Endothelial cell (in vitro differentiated cells): ENCODE results near the gene SRRM4. TPM values are rescaled to one million over a fixed set of nuclear protein-coding genes. Genes with fewer than 3 reads are reported as not detected.

ENCODE experiments used
- DNase-seq: peaks from one replicate; pipeline ENCODE4 v3.0.0; 2021; ENCODE audit warnings: low spot score
- H3K27ac Mint-ChIP-seq: one replicate; pipeline ENCODE4 v1.8.0; 2021; ENCODE audit warnings: mixed read lengths, inconsistent platforms; ENCODE audit not compliant: unreplicated experiment
- H3K27me3 Mint-ChIP-seq: one replicate; pipeline ENCODE4 v1.8.0; 2021; ENCODE audit warnings: mild to moderate bottlenecking, moderate library complexity, mixed read lengths, inconsistent platforms; ENCODE audit not compliant: unreplicated experiment
- H3K36me3 Mint-ChIP-seq: one replicate; pipeline ENCODE4 v1.8.0; 2021; ENCODE audit warnings: mild to moderate bottlenecking, low read depth, mixed read lengths, inconsistent platforms; ENCODE audit not compliant: unreplicated experiment
- H3K4me1 Mint-ChIP-seq: one replicate; pipeline ENCODE4 v1.8.0; 2021; ENCODE audit warnings: mild to moderate bottlenecking, mixed read lengths, inconsistent platforms; ENCODE audit not compliant: unreplicated experiment
- H3K4me3 Mint-ChIP-seq: one replicate; pipeline ENCODE4 v1.8.0; 2021; ENCODE audit warnings: mild to moderate bottlenecking, mixed read lengths, inconsistent platforms; ENCODE audit not compliant: unreplicated experiment
- H3K9me3 Mint-ChIP-seq: one replicate; pipeline ENCODE4 v1.8.0; 2021; ENCODE audit warnings: mixed read lengths, inconsistent platforms; ENCODE audit not compliant: unreplicated experiment
- total RNA-seq: library from RNA; stranded (reverse); fragmentation: NEBNext Ultra II Directional; extraction: Animal tissue kit (Norgen Biotek cat#: 25700); gene quantifications from one replicate; pipeline ENCODE4 v1.2.1, GENCODE V29; 2021; ENCODE audit not compliant: unreplicated experiment
- TF ChIP-seq, protein P1 (sequence below): fragments of 200-600 bp; sonication (generic); IDR thresholded peaks from one replicate; pipeline ENCODE4 v1.5.0; 2021; ENCODE audit warnings: antibody characterized with exemption; ENCODE audit not compliant: unreplicated experiment

Gene SRRM4
- total RNA-seq, 1 donor from 2014 or later: 3.6 TPM

DNA sequence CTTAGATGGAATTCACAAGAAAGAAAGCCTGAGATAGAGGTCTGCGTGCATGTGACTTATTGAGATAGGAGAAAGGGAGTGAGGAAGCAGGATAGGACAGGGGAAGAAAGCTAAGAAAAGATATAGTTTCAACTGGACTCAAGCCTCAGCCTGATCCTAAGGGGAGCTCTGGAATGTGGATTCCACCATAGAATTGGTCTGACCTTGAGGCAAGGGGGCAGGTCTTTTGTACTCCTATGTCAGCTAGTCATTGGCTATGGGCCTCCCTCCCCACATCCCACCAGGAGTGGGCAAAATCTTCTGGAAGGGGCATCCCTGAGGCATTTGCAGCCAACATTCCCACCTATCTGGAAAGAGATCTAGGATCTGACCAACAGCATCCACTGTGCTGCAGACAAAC, 108.9 kb downstream of the SRRM4 start:
- TF ChIP-seq, protein P1, sequence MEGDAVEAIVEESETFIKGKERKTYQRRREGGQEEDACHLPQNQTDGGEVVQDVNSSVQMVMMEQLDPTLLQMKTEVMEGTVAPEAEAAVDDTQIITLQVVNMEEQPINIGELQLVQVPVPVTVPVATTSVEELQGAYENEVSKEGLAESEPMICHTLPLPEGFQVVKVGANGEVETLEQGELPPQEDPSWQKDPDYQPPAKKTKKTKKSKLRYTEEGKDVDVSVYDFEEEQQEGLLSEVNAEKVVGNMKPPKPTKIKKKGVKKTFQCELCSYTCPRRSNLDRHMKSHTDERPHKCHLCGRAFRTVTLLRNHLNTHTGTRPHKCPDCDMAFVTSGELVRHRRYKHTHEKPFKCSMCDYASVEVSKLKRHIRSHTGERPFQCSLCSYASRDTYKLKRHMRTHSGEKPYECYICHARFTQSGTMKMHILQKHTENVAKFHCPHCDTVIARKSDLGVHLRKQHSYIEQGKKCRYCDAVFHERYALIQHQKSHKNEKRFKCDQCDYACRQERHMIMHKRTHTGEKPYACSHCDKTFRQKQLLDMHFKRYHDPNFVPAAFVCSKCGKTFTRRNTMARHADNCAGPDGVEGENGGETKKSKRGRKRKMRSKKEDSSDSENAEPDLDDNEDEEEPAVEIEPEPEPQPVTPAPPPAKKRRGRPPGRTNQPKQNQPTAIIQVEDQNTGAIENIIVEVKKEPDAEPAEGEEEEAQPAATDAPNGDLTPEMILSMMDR: no peak
- Mint-ChIP-seq H3K36me3 (no peaks in the 10 kb centered on the region), H3K4me1 (no peaks in the 10 kb centered on the region), H3K9me3 (no peaks in the 10 kb centered on the region), H3K27me3 (peaks cover 7% of the 10 kb centered on the region), H3K4me3 (no peak overlapping the region), H3K27ac (no peak overlapping the region)
- no peak for DNase-seq

DNA sequence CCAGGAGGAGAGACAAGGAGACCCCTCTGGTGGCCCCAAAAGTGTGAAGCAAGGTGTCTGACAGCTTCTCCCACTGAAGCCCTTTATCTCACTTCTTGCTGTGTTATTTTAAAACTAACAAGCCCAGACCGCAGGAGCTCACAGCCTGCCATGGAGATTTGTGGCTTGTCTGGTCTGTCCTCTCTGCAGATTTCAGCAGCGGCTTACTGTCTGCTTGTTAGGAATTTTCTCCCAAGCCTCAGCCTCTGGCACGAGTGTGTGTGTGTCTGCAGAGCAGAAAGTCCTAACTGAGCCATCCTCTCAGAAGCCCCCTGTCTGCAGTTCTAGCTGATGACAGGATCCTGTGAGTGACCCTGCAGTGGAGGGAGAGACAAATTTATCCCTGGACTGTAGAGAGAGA, 109.5 kb downstream of the SRRM4 start:
- H3K27me3 Mint-ChIP-seq: peaks cover 7% of the 10 kb centered on the region
- H3K36me3 Mint-ChIP-seq: no peaks in the 10 kb centered on the region
- no peaks in the 10 kb centered on the region for H3K9me3 Mint-ChIP-seq
- no peak for DNase-seq
- TF ChIP-seq, protein P1: no peak
- no peaks in the 10 kb centered on the region for H3K4me1 Mint-ChIP-seq
- no peak overlapping the region for H3K4me3 Mint-ChIP-seq
- H3K27ac Mint-ChIP-seq: no peak overlapping the region

DNA sequence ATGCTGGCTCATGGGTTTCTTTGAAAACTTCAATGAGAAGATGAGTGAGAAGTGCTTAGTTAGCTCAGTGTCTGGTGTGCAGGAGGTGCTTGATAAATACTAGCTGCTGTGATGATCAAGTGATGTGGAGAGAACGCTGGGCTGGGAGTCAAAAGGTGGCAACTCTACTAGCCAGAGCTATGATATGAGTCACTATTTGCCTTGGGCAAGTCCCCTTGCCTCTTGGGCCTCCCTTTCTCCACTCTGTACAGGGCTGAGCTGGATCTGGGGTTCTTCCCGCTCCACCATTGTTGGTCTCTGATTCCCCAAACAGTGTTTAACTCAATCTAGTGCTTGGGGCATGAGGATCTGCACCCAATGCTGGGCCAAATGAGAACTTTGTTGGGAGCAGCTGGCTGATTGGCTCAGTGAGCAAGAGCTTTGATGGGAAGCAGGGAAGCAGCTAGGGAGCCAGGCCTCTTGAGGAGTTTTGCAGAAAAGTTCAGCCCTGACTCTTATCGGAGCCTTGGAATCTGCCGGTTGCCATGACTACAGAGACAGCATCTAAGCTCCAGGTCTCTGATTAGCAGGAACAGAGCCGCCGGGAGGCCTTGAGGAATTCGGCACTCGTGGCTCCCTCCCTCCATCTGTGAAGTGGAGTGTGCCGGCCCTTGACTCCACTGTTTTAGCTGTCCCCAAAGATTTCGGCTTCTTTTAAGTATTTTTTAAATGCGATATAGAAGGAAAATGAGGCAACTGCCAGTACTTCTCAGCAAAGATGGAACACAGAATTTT, 115.3 kb downstream of the SRRM4 start:
- TF ChIP-seq, protein P1: no peak
- H3K27ac Mint-ChIP-seq: no peak overlapping the region
- H3K4me3 Mint-ChIP-seq: no peak overlapping the region
- H3K9me3 Mint-ChIP-seq: no peaks in the 10 kb centered on the region
- no peak for DNase-seq
- peaks cover 10% of the 10 kb centered on the region for H3K36me3 Mint-ChIP-seq
- peaks cover 3% of the 10 kb centered on the region for H3K4me1 Mint-ChIP-seq
- H3K27me3 Mint-ChIP-seq: peaks cover 4% of the 10 kb centered on the region

DNA sequence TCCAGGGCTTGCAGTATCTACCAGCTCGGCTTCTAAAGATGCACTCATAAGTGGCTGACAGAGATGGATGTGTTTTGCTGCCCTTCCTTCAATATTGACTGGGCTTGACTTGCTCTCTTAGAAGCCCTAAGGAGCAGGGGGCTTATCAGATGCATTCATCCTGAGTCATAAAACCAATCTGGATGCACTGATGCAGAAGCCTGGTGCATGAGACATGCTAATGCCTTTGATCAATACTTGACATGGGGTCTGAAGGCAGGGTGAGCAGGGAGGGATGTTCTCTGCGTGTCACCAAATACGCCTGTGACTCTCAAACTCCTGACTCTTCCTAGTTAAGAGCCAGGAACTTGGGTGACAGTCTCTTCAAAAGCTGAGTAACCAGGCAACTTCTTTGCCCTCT, 119.6 kb downstream of the SRRM4 start:
- Mint-ChIP-seq H3K4me1 (peaks cover 6% of the 10 kb centered on the region), H3K27me3 (peaks cover 1% of the 10 kb centered on the region), H3K9me3 (no peaks in the 10 kb centered on the region), H3K4me3 (no peak overlapping the region), H3K36me3 (peaks cover 10% of the 10 kb centered on the region), H3K27ac (no peak overlapping the region)
- no peak for DNase-seq
- TF ChIP-seq, protein P1: no peak

DNA sequence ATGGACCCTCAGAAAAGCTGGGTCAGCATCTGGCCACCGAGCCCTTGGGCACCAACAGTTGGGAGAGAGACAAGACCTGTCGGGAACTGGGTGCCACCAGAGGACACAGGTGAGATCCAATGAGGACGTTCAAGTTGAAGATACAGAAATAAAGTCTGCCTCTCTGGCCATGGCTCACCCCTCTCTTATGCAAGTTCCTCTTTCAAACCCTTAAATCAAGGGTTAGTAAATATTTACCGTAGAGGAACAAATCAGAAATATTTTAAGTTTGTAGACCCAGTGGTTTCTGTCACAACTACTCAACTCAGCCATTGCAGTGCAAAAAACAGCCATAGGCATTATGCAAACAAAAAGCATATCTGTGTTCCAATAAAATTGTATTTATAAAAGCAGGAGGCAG, 120.9 kb downstream of the SRRM4 start:
- no peaks in the 10 kb centered on the region for H3K9me3 Mint-ChIP-seq
- peaks cover 1% of the 10 kb centered on the region for H3K27me3 Mint-ChIP-seq
- TF ChIP-seq, protein P1: no peak
- no peak for DNase-seq
- no peak overlapping the region for H3K4me3 Mint-ChIP-seq
- peaks cover 6% of the 10 kb centered on the region for H3K4me1 Mint-ChIP-seq
- no peak overlapping the region for H3K27ac Mint-ChIP-seq
- H3K36me3 Mint-ChIP-seq: peaks cover 10% of the 10 kb centered on the region
